ENCODE data around the gene USP7. TPM values are rescaled to one million over a fixed set of nuclear protein-coding genes. Genes with fewer than 3 reads are reported as not detected.
A peak's percentile ranks its signal among the peaks of the same experiment; 100 is the strongest.

USP7 gene
- total and polyA plus RNA-seq, 8 donors: 13.0 to 56.5 (median 39.8) TPM

DNA sequence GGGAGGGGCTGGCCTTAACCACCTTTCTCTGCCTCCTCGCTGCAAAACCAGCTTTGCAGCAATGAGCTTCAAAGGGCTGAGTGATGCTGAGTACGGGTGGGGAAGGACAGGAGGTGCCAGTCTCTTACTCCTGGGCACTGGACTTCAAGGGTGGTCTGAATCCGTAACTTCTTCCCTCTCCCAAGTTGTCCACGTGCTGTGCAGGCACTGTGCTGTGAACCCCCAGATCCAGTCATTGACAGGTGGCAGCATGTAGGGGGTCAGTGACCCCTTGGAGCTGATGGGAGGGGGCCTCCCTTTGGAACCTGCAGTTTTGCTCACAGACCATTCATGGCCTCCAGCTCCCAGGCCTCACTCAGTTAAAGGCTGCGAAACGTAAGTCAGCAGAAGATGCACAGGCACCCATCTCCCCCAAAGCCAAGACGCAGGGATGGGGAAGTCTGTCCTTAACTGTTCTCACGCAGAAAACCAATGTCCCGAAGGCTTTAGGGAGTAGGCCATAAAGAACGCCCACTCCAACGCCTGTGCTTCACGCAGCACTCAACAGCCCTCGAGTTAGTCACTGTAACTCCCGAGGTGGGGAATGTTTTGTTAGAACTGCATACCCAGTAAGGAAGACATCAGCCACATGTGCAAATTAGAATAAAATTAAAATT, 73.7 kb downstream of the USP7 start:
- no peak overlapping the region for H3K27ac ChIP-seq
- 86% methylated on average over 14 of the region's 14 CpGs for WGBS, 2 donors
- intact Hi-C loops (cut with DNase I): no loop called here
- no peak for FAIRE-seq
- H3K4me1 ChIP-seq: peaks cover 0 to 5% (median 3%) of the 10 kb centered on the region in 3 donors
- no peaks in the 10 kb centered on the region for H3K9me3 ChIP-seq
- no peak for TF ChIP-seq CTCF (IDR thresholded peaks at IDR 0.05)
- no peak for ATAC-seq
- H3K36me3 ChIP-seq: peaks cover 0 to 40% (median 22%) of the 10 kb centered on the region in 3 donors
- peak in 1 of 6 donors; percentile 37 for DNase-seq
- no peak overlapping the region for H3K4me3 ChIP-seq
- no peaks in the 10 kb centered on the region for H3K27me3 ChIP-seq

DNA sequence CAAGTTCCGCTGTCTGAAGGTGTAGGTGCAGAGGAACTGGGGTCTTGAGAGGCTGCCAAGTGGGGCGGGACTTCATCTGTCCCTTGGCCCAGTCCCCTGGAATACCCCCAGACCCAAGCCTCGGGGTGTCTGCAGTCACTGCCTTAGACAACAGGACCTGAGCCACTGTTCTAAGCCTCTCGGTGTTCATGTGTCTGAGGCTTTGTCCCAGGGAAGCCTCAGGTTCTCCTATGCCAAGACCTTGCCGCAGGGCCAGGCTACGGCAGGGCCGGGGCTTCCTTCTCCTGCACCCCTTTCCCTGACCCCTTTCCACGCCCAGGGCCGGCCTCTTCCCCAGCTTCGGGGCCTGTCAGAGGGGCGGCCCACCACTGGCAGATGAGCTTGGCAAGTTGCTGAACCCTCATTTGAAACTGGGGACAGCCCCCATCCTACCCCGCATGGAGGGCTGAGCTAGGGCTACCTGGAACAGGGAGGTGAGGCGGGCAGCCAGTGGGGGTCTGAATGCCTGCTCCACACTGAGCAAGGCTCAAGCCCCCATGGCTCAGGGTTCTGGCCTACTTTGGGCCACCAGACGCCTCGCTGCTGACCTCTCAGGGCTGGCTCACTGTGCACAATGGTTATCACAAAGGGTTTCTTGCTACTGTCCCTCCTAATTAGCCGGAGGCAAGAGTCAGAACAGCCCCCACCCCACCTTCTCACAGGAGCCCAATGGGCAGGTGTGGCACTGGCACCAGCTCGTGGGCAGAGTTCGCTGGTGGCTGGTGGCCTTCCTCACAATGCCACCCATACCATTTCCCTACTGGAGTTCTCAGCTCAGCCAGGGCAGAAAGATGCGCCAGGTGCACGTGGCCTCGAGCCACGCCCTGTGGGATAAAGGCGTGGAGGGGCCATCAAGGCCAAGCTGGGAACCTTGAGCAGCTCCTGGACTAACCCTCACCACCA, 74.5 kb downstream of the USP7 start:
- DNase-seq: peak in 2 of 6 donors; percentile 49 to 66
- ATAC-seq: no peak
- no peak for FAIRE-seq
- intact Hi-C loops (cut with DNase I): no loop called here
- no peak overlapping the region for H3K27ac ChIP-seq
- peaks cover 0 to 32% (median 14%) of the 10 kb centered on the region in 3 donors for H3K36me3 ChIP-seq
- WGBS, 2 donors: 83 to 84% methylated on average over 21 to 23 of the region's 23 CpGs
- H3K4me3 ChIP-seq: no peak overlapping the region
- H3K27me3 ChIP-seq: no peaks in the 10 kb centered on the region
- H3K4me1 ChIP-seq: peaks cover 0 to 5% (median 3%) of the 10 kb centered on the region in 3 donors
- TF ChIP-seq CTCF (IDR thresholded peaks at IDR 0.05): no peak
- no peaks in the 10 kb centered on the region for H3K9me3 ChIP-seq

DNA sequence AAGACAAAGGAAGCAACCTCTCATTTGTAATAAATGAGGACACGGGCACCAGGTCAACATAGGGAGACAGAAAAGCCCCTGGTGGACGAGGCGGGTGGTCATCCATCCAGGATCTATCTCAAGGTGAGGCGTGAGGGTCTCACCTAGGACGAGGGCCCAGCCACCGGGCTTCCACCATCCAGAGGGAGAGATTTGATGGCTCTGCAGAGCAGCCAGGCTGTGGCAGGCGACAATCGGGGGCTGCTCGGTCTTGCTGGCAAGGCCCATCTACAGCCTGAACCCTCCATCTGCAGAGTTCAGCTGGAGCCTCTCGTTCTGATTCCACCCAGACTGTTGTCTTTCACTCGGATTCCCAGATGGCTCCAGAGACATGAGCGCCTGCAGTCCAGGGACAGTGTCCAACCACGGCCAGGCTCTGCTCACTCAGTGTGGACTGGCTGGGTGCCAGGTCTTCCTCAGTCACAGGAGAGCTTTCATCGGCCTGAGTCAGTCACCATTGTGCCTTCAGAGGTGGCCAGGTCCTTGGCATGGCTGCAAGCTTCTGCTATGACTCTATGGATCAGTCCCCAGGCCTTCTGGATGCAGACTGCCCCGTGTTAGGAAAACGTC, 75.7 kb downstream of the USP7 start:
- peaks cover 0 to 5% (median 3%) of the 10 kb centered on the region in 3 donors for H3K4me1 ChIP-seq
- TF ChIP-seq CTCF (IDR thresholded peaks at IDR 0.05): no peak
- FAIRE-seq: no peak
- peak in 3 of 4 donors; percentile 12 to 28 (median 16) for ATAC-seq
- H3K36me3 ChIP-seq: peaks cover 0 to 20% (median 6%) of the 10 kb centered on the region in 3 donors
- H3K27ac ChIP-seq: no peak overlapping the region
- DNase-seq: peak in 3 of 6 donors; percentile 62 to 83 (median 73)
- no peak overlapping the region for H3K4me3 ChIP-seq
- no peaks in the 10 kb centered on the region for H3K9me3 ChIP-seq
- WGBS, 2 donors: 76% methylated on average over 16 of the region's 16 CpGs
- H3K27me3 ChIP-seq: no peaks in the 10 kb centered on the region
- intact Hi-C loops (cut with DNase I): no loop called here

- no peaks in the 10 kb centered on the region for H3K9me3 ChIP-seq
- TF ChIP-seq CTCF (IDR thresholded peaks at IDR 0.05): no peak
- FAIRE-seq (no peak), DNase-seq (peak in 1 of 6 donors; percentile 49), ATAC-seq (no peak)
- peaks cover 0 to 17% (median 6%) of the 10 kb centered on the region in 3 donors for H3K36me3 ChIP-seq
- intact Hi-C loops (cut with DNase I): no loop called here
- no peak overlapping the region for H3K4me3 ChIP-seq
- WGBS, 2 donors: 83 to 87% methylated on average over 6 of the region's 6 CpGs
- peaks cover 0 to 5% (median 3%) of the 10 kb centered on the region in 3 donors for H3K4me1 ChIP-seq
- no peak overlapping the region for H3K27ac ChIP-seq
- H3K27me3 ChIP-seq: no peaks in the 10 kb centered on the region
Measured at GRCh38 chr16:8887431-8887765, 76.3 kb downstream of the USP7 start.
